Spleen (tissue), 7 donors: Measurements from ENCODE around the gene CFAP69.

Experiments used
- CTCF ChIP-seq, 11 experiments: fragments of 200-600 bp in 7 of 11; fragments of 450-650 bp in 4 of 11; sonication (generic) in 4 of 11; IDR thresholded peaks in 8 of 11; conservative IDR thresholded peaks in 3 of 11; 1 replicate in 7 of 11; 2 replicates in 4 of 11; pipeline versions ENCODE4 v1.4.0 to v1.8.0; 2016 to 2021; ENCODE audit warnings: antibody characterized with exemption in 11 of 11, inconsistent platforms in 4 of 11, mild to moderate bottlenecking in 1 of 11
- POLR2A ChIP-seq, 3 donors: fragments of 450-650 bp; IDR thresholded peaks; one replicate each; pipeline ENCODE4 v1.5.1; 2017; ENCODE audit warnings: antibody characterized with exemption in 3 of 3, mild to moderate bottlenecking in 1 of 3
- donor health status: DM: no; HTN: no; CAD: no; lungs with moderate emphysema.
- donor health status: DM: no; HTN: no; CAD: no.
- donor health status: DM: no; HTN: no; CAD: no.

- peak in 10 of 11 experiments; percentile 33 to 75 (median 64) for TF ChIP-seq CTCF (IDR thresholded peaks at IDR 0.05 in 8 of 11, conservative IDR thresholded peaks at IDR 0.05 in 3 of 11)
- peak in 1 of 3 donors; percentile 54 for TF ChIP-seq POLR2A (IDR thresholded peaks at IDR 0.05)
Measured at GRCh38 chr7:90211391-90212148, 33.4 kb upstream of the CFAP69 start, which contains the start of gene STEAP2.
